Measurements from ENCODE around the gene ITGA5.
"Not testable (repeated sequence)": the region's sequence is repeated elsewhere in the genome, so short reads cannot be mapped to it uniquely, and the experiment has no call there.

Gene ITGA5

GRCh38 chr12:54368709-54369596 is 50.1 kb downstream of the ITGA5 start:
- DNase-seq, result peak; percentile 66

GRCh38 chr12:54368025-54368708 is 50.9 kb downstream of the ITGA5 start:
- DNase-seq, result no peak

GRCh38 chr12:54364413-54364812 is 54.7 kb downstream of the ITGA5 start, which contains the start of gene GPR84:
Gene GPR84 (minus strand): TSS chr12:54364486. CDS start chr12:54363851, 635 bp downstream.
- no peak for DNase-seq

DNA sequence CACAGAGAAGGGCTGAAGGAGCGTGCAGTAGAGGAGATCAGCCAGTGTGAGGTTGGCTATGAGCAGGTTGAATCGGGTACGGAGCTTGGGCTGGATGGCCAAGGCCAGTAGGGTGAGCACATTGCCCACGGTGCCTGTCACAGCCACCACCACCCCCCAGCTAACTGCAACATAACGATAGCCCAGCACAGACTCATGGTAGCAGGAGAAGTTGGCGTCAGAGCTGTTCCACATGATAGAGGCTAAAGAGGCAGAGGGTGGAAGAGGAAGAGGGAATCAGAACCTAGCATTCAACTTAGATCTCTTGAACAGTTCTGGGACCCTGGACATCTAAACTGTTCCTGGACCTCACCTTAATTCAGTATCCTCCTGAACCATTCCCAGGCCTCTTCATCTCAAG is 55.4 kb downstream of the ITGA5 start:
- DNase-seq, result no peak

DNA sequence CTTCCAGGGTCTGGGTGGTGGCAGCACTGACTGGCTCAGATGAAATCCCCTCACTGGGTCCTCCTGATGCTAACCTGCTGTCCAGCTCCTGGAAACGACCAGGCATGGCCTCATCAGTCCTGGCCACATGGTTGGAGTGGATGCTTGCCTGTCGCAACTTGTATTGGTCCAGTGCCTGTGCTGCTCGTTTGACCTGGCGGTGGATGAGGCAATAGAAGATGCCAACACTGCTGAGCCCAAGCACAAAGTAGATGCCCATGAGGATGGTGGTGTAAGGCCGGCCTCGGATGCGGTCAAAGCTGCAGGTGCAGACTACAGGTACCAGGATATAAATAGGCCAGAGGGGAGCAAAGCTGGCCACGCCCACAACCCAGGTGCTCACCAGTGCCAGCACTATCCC is 56.0 kb downstream of the ITGA5 start:
- DNase-seq, result no peak

DNA sequence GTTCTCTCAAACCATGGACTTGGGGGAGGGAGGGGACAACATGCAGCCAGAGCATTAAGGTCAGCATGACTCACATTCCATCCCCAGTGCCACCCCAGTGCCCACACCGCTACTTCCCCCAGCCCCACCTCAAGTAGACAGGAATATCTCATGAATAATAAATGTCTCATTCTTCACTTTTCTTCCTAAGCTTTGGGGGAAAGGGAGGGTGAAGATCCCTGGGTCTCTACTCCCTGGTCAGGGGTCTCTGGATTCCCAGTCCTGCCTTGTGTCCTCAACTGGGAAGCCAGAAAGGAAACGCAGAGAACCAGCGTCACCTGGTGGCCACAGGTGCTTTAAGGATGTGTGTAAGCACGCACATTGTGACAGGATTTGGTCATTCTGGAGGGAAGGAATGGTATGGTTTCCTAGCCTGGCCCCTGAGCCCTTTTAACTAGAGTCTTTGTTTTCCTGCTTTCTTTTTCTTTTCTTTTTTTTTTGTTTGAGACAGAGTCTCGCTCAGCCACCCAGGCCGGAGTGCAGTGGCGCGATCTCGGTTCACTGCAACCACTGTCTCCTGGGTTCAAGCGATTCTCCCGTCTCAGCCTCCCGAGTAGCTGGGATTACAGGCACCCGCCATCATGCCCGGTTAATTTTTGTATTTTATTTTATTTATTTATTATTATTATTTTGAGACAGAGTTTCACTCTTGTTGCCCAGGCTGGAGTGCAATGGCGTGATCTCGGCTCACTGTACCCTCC is 58.2 kb downstream of the ITGA5 start:
- DNase-seq, result peak; percentile 60

DNA sequence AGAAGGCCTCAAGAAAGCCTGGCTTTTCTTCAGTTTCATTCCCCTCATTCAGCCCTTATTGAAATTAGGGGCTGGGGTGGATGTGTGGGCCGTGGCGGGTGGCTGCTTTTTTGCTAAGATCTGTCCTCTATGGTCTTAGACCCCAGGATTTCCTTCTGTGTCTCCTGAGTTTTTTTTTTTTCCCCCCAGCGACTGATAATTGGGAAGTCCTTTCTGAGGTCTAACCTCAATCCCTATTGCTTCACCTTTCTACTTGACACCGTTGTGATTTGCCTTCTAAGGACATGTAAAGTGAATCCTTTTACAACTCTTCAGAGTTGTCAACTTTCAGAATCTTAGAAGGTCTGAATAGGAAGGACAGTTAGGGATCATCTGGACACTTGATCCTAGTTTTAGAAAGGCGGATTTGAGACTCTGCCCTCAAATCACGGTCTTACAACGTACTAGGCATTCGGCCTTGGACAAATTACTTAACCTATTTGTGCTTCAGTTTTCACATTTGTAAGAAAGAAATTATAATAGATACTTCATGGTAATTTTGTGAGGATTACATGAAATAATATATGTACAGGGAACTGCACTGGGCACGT is 59.2 kb downstream of the ITGA5 start:
- no peak for DNase-seq

DNA sequence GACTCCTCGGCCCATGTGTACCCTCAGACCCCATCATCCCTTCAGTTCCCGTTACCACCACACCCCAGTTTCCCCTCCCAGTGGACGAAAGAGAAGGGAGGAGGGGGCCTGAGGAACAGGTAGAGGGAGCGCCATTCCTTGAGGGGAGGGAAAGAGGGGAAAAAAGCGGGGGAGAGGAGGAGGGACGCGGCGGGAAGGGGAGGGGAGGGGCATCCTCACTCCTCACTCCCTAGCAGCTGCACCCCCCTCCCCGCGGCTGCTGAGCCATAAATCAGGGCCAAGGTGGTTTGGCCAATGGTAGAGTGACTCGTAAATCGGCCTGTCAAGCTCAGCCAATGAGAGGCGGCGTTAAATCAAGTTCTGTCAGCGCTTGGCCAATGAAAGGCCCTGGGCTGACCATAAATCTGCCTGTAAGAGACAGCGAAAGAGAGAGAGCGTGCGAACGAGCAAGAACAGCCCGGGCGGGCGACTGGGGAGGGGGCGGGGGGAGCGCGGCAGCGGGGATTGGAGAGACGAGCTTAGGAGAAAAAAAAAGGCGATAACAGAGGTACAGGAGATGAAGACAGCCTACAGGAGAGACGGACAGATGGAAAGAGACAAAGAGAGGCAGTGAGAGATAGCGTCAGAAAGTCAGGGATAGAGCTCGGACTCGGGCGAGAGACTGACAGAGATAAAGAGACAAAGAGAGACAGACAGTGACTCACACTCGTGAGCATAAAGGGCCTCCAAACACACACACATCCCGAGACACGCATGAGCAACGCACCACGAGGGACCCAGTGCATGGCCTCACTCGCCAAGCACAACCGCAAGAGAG is 59.9 kb downstream of the ITGA5 start:
- DNase-seq, result peak; percentile 95

GRCh38 chr12:54358191-54358944 is 60.7 kb downstream of the ITGA5 start:
- DNase-seq, result peak; percentile 43

DNA sequence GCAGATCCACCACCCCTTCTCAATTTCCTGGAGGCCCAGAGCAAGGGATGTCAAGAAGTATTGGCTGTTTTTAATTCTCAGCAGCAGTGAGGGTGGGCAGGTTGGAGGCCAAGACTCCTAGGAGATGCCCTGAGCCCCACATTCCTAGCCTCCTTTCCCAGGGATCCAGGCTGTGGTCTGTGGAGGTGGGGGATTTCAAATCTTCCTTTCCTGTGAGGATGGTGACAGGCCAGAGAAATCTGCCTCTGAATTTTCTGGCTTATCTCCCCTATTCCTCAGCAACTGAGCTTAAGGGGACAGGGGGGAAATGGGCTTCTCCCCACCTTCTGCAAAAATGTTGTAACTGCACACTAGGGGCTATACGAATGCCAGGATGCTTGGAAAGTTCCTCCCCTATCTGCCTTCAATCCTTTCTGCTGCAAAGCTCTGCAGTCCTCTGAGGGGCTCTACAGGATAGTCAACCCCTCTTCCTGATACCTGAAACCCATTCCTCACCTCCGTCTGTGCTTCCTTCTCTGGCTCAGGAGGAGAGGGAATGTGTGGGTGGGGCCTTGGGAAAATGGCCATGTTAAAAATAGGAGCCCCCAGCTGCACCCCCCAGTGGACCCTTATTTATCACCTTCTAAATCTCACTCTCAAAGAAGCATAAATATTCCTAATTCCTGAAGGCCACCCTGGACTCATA is 61.4 kb downstream of the ITGA5 start:
- DNase-seq, result no peak

DNA sequence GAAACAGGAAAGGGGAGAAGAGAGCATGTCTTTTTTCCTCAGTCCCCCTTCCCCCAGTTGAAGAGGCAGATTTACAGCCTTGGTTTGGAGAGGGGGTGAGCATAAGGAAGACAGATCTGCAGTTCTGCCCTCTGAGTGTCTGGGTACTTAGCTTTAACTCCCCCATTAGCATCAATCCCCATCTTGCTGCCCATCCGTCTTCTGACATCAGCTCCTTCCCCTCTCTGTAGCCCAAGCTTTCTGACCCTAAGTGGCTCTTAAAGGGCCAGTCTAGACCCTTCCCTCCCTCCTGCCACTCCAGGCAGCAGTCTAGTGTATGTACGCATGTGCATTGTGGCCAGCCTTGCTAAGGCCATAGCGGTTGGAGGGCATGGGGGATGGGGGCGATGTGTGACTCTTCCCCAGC is 62.1 kb downstream of the ITGA5 start:
- DNase-seq, result no peak

GRCh38 chr12:54356228-54356627 is 62.8 kb downstream of the ITGA5 start:
- no peak for DNase-seq

GRCh38 chr12:54355104-54355815 is 63.8 kb downstream of the ITGA5 start:
- DNase-seq, result no peak

- not testable (repeated sequence) for DNase-seq
Measured at GRCh38 chr12:54354271-54354670, 64.8 kb downstream of the ITGA5 start.

DNA sequence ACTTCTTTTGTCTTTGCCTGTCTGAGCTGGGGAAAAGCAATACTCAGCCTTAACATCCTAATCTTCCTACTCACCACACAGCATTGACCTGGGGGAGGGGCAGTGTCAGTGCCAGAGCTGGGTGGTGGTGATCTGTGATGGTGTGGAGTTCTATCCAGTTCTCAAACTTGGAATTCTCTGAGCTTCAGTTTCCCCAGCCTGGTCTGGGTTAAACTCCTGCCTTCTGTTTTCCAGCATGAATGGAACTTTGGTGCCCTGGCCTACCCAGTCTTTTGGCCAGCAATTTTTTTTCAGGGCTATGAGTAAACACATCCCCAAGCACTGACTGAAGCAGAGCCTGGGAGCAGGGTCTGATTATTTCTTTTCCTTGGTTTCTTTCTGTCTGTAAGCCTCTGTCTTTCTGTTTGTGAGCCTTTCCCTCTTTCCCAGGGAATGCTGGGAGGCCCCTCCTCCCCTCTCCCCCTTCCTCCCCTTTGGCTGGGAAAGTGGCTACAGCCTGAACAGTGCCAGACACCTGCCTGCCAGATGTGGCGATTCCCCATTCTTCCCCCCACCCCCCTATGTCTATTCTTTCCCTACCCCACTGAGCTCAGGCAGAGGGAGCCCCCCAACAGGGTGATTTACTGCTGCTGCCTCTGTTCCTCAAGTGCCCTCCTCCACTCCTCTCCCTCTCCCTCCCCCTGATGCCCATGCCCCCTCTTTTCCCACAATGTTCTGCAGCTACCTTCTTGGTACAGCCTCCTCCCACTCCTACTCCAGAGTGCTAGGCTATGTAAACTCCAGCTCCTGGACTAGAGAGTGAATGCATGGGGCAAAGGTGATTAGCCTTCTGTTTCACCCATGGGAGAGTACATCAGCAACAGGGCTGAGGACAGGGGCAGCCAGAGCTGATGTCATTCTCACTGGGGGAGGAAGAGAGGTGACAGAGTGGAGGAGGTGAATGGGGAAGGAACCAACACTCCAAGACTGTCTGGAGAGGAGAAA is 65.9 kb downstream of the ITGA5 start:
- DNase-seq, result peak; percentile 66

GRCh38 chr12:54352022-54352531 is 67.0 kb downstream of the ITGA5 start:
- DNase-seq, result peak; percentile 66

DNA sequence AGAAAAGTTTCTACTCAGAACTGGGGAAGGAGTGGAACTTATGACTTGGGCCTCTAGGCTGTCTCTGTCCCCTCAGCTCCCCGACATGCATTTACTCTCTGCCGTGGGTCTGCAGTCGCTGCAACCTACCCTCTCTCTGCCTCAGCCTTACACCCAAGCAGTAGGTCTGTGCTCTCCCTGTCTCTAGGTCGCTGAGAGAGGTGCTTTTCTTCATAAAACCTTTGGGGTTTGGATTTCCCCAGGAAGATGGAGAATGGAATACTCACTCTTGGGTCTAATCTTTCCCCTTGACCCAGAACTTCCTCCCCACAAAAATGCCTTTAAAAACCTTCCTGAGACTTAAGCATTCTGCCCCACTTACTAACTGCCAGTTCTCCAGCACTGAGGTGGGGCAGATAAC is 67.7 kb downstream of the ITGA5 start:
- no peak for DNase-seq

DNA sequence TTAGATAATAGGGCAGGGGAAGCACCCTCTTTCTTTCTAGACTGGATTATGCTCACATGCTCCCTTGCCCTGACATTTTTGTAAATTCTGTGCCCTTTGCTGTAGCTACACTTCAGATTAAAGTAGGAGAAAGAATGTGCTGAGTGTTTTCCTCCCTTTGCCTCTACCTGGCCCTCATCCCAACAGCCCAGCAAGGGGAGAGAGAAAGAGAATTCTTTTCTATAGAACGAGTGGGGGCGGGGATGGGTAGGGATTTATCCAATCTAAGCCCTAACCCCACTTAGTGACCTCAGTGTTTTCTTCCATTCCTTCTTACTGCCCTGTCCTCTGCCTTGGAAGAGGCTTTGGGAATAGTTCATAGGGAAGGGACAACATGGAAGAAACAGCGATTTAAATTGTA is 68.3 kb downstream of the ITGA5 start:
- DNase-seq, result no peak

DNA sequence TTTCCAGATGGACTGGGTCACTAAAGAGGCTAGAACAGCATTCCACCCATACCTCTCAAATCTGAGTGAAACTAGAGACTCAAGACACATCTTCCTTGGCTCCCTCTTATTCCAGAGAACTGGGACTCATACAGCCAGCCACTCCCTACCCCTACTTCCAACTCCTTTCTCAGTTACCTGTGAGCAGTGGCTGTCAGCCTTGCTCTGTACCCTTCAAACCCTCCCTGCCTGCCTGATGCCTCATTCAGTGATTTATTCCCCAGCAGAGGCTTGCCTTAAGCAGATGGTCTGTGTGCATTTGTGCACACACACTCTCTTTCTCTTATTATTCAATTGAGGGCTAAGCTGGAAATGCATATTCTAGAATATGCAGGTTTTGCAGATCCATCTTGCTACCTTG is 69.4 kb downstream of the ITGA5 start:
- DNase-seq, result no peak

All from NCI-H1105 treated with DMSO at 0.1 percent for 48 hours (cell line).